ENCODE measurements around the gene TRHDE.

TRHDE gene

DNA sequence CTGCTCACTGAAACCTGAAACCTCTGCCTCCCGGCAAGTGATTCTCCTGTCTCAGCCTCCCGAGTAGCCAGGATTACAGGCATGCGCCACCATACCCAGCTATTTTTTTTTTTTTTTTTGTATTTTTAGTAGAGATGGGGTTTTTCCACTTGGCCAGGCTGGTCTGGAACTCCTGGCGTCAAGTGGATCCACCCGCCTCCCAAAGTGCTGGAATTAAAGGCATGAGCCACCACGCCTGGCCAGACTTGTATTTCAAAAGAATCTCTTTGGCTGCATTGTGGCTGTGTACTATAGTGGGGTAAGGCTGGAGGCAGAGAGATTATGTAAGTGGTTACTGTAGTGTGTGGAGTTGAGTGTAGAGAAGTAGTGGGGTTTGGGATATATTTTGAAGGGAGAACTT is 35.1 kb downstream of the TRHDE start:
- in situ Hi-C loops (cut with MboI; ENCODE audit: low sequenced_read_pairs), result no loop called here

DNA sequence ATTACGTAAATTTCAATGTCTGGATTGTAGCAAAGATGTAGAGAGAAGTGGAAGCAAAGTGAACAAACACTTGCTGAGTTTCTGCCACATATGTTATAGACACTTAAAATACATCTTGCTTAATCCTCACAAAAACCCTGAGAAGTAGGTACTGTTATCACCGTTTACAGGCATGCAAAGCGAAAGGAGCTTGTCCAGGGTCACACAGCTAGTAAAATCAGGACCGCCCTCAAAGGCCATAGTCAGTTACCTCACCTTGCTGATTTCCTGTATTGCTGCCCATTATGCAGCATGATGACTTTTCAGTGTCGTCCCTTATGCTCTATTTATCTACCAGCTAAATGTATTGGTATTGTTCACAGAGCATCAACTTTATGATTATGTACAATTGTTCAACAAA is 39.8 kb downstream of the TRHDE start:
- in situ Hi-C loops (cut with MboI; ENCODE audit: low sequenced_read_pairs), result no loop called here

GRCh38 chr12:72313806-72314205 is 41.6 kb downstream of the TRHDE start:
- in situ Hi-C loops (cut with MboI; ENCODE audit: low sequenced_read_pairs), result no loop called here

GRCh38 chr12:72315858-72316257 is 43.7 kb downstream of the TRHDE start:
- in situ Hi-C loops (cut with MboI; ENCODE audit: low sequenced_read_pairs), result no loop called here

GRCh38 chr12:72318341-72318740 is 46.2 kb downstream of the TRHDE start:
- in situ Hi-C loops (cut with MboI; ENCODE audit: low sequenced_read_pairs), result no loop called here

GRCh38 chr12:72323881-72324280 is 51.7 kb downstream of the TRHDE start:
- in situ Hi-C loops (cut with MboI; ENCODE audit: low sequenced_read_pairs), result no loop called here

- in situ Hi-C loops (cut with MboI; ENCODE audit: low sequenced_read_pairs), result no loop called here
Measured at GRCh38 chr12:72330301-72330700, 58.1 kb downstream of the TRHDE start.

- in situ Hi-C loops (cut with MboI; ENCODE audit: low sequenced_read_pairs), result no loop called here
Measured at GRCh38 chr12:72330784-72331183, 58.6 kb downstream of the TRHDE start.

GRCh38 chr12:72337382-72337781 is 65.2 kb downstream of the TRHDE start:
- in situ Hi-C loops (cut with MboI; ENCODE audit: low sequenced_read_pairs), result no loop called here

DNA sequence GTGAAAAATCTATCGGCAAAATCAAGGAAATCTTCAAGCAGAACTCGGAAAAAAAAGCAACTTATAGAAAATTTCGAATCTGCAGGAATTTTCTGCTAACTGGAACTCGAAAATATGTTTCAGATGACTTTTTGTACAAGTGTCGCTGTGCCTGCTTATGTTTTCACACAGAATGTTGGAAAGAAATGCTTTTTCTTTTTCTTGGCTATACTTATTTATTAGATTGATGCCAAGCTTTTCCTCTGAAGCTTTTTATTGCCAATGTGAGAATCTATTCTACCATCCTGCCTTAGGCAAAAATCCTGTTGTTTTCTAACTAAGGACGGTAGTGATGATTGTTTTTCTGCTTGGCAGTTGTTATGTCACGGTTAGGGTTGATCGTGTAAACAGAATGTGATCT is 65.8 kb downstream of the TRHDE start:
- in situ Hi-C loops (cut with MboI; ENCODE audit: low sequenced_read_pairs), result no loop called here

- in situ Hi-C loops (cut with MboI; ENCODE audit: low sequenced_read_pairs), result no loop called here
Measured at GRCh38 chr12:72338437-72338836, 66.3 kb downstream of the TRHDE start.

- in situ Hi-C loops (cut with MboI; ENCODE audit: low sequenced_read_pairs), result no loop called here
Measured at GRCh38 chr12:72346363-72346944, 74.3 kb downstream of the TRHDE start.

DNA sequence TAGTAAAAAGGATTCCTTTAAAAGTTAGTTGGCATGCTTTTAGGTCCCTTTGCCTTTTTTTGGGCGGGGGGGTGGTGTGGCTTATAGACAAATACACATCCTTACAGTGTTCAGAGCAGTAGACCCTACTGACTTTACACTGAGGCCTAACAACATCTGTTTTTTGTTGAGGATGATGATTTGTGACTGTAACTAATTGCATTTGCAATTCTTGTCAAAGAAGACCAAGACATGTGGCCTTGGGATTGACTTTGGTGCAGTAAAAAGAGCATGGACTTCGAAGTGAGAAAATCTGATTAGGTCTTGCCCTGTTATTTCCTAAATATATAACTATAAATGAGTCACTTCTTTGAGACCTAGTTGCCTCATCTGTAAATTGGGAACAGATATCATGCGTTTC is 77.3 kb downstream of the TRHDE start:
- in situ Hi-C loops (cut with MboI; ENCODE audit: low sequenced_read_pairs), result no loop called here

DNA sequence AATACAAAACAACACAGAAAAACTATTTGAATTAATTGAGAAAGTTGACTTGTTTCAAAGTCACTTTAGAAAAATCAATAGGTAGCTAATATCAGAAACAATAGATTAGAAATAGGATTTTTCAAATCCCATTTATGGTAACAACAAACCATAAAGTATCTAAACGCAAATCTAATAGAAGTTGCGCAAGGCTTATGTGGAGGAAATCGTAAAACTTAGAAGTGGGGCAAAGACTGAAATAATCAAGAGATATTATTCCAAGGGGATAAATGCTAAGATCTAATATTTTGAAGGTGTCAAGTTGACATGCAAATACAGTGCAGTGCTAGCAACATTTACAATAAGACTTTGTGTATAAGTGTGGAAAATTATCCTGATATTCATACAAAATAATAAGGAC is 87.2 kb downstream of the TRHDE start:
- in situ Hi-C loops (cut with MboI; ENCODE audit: low sequenced_read_pairs), result no loop called here

- in situ Hi-C loops (cut with MboI; ENCODE audit: low sequenced_read_pairs), result no loop called here
Measured at GRCh38 chr12:72365151-72365550, 93.0 kb downstream of the TRHDE start.

DNA sequence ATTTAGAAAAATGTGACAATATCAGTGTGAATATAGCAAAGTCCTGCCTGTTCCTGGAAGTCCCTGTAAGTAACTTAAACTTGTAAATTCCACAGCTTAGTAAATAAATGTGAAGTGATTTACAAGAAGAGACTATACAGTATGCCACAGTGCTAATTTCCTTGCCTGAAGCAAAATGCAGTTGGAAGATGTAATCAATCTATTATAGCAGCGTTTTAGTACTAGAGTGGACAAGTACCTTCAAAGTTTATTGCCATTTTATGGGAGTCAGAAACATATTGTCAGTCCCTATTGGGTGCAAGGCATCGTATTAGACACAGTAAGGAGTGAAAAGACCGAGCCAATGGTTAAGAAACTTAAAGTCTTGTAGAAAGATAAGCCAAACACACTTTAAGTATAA is 94.1 kb downstream of the TRHDE start:
- in situ Hi-C loops (cut with MboI; ENCODE audit: low sequenced_read_pairs), result no loop called here

DNA sequence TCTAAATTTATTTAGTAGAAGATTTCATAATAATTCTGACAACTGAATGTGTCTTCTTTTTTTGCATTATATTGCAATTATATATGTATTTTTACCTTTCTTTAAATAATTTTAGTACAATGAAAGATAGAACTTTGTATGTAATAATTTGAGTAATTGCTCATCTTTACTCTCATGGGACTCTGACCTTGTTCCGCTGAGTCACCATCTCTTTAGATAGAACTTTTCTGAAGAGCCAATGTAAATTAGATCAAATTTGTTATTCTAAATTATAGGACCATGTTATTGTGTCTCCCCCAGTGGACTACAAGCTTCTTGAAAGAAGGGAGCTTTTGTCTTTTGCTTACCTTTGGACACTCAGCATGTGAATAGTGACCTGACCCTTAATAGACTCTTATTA is 96.1 kb downstream of the TRHDE start:
- in situ Hi-C loops (cut with MboI; ENCODE audit: low sequenced_read_pairs), result no loop called here

GRCh38 chr12:72368719-72369422 is 96.7 kb downstream of the TRHDE start:
- in situ Hi-C loops (cut with MboI; ENCODE audit: low sequenced_read_pairs), result no loop called here

DNA sequence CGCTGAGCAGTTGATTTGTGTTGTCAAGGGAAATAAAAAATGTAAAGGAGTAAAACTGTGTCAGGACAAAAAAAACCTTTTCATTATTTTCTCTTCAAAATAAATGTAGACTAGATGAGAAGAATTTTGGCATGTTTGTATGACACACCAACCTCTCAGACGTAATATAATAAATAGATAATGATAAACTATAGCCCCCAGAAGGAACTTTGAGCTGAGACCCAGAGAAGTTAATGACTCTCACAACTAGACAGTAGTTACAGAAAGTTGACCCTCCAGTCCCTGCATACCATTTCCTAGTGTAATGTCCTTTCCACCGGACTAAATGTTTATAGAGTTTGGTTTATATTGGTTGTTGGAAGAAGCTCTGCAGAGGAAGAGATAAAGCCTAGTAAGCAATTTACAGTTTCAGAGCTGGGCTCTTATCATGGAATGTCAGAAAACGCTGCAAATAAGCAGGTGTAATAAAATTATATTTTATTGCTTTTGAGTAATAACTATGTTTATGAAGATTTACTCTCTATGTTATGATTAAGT is 97.3 kb downstream of the TRHDE start:
- in situ Hi-C loops (cut with MboI; ENCODE audit: low sequenced_read_pairs), result no loop called here

- in situ Hi-C loops (cut with MboI; ENCODE audit: low sequenced_read_pairs), result no loop called here
Measured at GRCh38 chr12:72380441-72380840, 108.3 kb downstream of the TRHDE start.

GRCh38 chr12:72388322-72388721 is 116.2 kb downstream of the TRHDE start:
- in situ Hi-C loops (cut with MboI; ENCODE audit: low sequenced_read_pairs), result no loop called here

GRCh38 chr12:72390146-72390545 is 118.0 kb downstream of the TRHDE start:
- in situ Hi-C loops (cut with MboI; ENCODE audit: low sequenced_read_pairs), result no loop called here

DNA sequence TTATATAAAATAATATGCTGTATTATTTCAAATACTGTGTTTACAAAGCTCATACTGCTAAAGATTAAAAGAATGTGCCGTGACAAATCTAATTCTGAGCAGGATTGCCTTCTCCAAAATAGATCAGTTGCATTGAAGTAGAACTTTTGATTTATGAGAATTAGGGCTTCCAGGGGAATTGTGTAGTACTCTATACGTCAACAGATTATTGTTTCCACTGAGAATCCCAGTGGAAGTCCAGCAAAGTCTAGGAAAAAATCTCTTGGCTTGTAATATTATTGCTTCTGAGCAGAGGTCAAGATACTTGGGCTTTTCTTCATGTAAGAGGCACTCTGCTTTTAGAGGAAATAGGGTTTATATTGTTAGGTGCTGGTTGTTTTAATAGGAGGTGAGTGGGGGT is 133.9 kb downstream of the TRHDE start:
- in situ Hi-C loops (cut with MboI; ENCODE audit: low sequenced_read_pairs), result no loop called here
